GM06990 (cell line): ENCODE results near the gene TMEM140.

Source experiments
- DNase-seq: peaks from one replicate; pipeline ENCODE4 v3.0.0-alpha.2; 2011; ENCODE audit not compliant: insufficient read length; ENCODE audit errors: extremely low read depth
- H3K27me3 ChIP-seq: replicated peaks from 2 replicates; pipeline ENCODE4 v1.6.0; 2011; ENCODE audit warnings: low read length; ENCODE audit not compliant: control insufficient read depth, insufficient read depth
- H3K36me3 ChIP-seq: 2 replicates; pipeline ENCODE4 v1.5.1; 2011; ENCODE audit warnings: low read length; ENCODE audit not compliant: control insufficient read depth, insufficient read depth
- H3K4me3 ChIP-seq: replicated peaks from 2 replicates; pipeline ENCODE4 v1.5.1; 2011; ENCODE audit warnings: low read depth, mild to moderate bottlenecking, control low read depth, low read length
- TF ChIP-seq, protein P1 (sequence below): IDR thresholded peaks from 2 replicates; pipeline ENCODE4 v1.5.1; 2011; ENCODE audit warnings: low read length, control low read depth, mild to moderate bottlenecking, inconsistent platforms; ENCODE audit not compliant: insufficient read depth, poor library complexity, severe bottlenecking

The TMEM140 gene

DNA sequence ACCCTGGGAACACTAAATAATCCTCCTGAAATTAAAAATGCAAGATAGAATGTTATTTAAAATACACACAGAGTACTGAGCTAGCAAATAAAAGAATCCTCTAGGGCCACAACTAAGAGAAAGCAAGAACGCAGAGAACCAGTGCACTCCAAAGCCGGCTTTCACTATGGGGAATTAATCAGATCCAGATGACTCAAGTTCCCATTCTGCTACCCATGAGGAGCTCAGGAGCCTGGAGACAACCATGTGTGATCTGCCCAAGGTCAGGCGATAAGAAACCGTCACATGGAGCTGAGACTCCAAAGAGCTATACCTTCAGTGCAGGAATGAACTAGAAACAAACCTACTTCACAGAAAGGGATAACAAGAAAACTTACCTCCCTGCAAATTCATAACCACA is 42.1 kb downstream of the TMEM140 start:
- Histone ChIP-seq H3K36me3 (peaks cover 39% of the 10 kb centered on the region), H3K4me3 (no peak overlapping the region), H3K27me3 (no peaks in the 10 kb centered on the region)
- no peak for DNase-seq
- TF ChIP-seq, protein P1, sequence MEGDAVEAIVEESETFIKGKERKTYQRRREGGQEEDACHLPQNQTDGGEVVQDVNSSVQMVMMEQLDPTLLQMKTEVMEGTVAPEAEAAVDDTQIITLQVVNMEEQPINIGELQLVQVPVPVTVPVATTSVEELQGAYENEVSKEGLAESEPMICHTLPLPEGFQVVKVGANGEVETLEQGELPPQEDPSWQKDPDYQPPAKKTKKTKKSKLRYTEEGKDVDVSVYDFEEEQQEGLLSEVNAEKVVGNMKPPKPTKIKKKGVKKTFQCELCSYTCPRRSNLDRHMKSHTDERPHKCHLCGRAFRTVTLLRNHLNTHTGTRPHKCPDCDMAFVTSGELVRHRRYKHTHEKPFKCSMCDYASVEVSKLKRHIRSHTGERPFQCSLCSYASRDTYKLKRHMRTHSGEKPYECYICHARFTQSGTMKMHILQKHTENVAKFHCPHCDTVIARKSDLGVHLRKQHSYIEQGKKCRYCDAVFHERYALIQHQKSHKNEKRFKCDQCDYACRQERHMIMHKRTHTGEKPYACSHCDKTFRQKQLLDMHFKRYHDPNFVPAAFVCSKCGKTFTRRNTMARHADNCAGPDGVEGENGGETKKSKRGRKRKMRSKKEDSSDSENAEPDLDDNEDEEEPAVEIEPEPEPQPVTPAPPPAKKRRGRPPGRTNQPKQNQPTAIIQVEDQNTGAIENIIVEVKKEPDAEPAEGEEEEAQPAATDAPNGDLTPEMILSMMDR, result no peak

- peaks cover 36% of the 10 kb centered on the region for H3K36me3 ChIP-seq
- TF ChIP-seq, protein P1, result no peak
Observed at GRCh38 chr7:135190703-135191102, 42.8 kb downstream of the TMEM140 start.

DNA sequence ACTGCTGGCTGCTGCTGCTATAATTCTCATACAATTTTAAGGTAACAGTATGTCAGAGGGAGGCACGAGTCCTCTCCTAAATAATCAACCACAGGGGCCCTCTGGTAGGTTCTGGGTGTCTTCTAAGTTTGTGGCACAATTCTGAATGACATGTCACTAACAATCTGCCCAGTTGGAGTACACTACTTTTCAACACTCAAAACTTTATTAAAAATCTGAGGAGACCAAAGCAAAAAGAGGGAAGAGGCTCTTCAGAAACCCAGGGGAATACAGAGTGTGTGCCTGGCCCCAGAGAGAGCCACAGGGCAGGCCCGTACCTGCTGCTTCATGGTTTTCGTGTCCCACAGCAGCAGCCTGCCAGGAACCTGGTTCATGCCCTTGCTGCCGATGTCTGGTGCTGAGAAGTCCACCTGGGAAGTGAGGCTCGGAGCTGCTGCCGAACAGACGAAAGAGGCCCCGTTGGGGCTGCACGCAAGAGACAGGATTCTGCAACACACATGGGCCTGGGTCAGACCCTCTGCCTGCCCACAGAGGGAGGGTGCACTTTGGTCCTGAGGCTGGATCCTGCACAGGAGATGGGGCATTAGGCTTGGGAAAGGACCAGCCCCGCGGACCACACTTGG is 45.2 kb downstream of the TMEM140 start:
- TF ChIP-seq, protein P1, result no peak
- Histone ChIP-seq H3K27me3 (no peaks in the 10 kb centered on the region), H3K4me3 (no peak overlapping the region), H3K36me3 (peaks cover 46% of the 10 kb centered on the region)
- DNase-seq, result no peak

More at GRCh38 chr7:135190703-135191102, 42.8 kb downstream of the TMEM140 start:
- Histone ChIP-seq H3K4me3 (no peak overlapping the region), H3K27me3 (no peaks in the 10 kb centered on the region)
- no peak for DNase-seq

- H3K36me3 ChIP-seq, result peaks cover 45% of the 10 kb centered on the region
- TF ChIP-seq, protein P1, result no peak
- no peak overlapping the region for H3K4me3 ChIP-seq
- no peak for DNase-seq
- H3K27me3 ChIP-seq, result no peaks in the 10 kb centered on the region
Observed at GRCh38 chr7:135193615-135194081, 45.8 kb downstream of the TMEM140 start.

DNA sequence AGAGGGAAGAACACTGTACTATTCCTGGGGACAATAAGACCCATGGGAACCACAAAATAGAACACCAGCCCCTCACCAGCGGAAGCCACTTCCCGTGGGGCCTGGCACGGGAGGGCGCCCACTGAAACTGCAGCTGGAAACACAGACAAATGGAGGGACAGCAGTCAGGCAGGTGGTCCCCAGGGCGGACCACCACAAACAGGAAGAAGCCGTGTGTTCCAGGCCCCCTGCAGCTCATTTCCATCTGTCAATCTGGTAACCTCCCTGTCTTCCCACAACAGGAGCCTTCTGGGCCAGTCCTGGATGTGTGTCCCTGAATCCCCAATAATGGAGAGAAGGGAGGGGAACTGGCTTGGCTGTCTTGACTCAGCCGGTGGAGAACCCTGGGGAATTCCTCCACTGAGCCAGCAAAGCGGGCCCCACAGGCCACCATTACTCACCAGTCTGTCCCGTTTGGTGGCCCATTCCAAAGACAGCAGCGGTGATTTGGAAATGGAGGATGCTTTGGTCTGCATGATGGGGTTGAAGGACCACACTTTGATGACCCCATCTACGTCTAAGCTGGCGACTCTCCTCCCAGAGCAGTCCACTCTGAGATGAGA is 46.7 kb downstream of the TMEM140 start:
- H3K27me3 ChIP-seq, result no peaks in the 10 kb centered on the region
- peaks cover 43% of the 10 kb centered on the region for H3K36me3 ChIP-seq
- DNase-seq, result no peak
- TF ChIP-seq, protein P1, result no peak
- no peak overlapping the region for H3K4me3 ChIP-seq
